Inferior parietal cortex (tissue), 1 donor: ENCODE measurements around the gene OAT.
A peak's percentile ranks its signal among the peaks of the same experiment; 100 is the strongest.
"Not testable (repeated sequence)": the region's sequence is repeated elsewhere in the genome, so short reads cannot be mapped to it uniquely, and the experiment has no call there.

Experiments
- DNase-seq: peaks from one replicate; pipeline ENCODE4 v3.0.0-alpha.2; 2016; ENCODE audit errors: extremely low spot score

Gene OAT

DNA sequence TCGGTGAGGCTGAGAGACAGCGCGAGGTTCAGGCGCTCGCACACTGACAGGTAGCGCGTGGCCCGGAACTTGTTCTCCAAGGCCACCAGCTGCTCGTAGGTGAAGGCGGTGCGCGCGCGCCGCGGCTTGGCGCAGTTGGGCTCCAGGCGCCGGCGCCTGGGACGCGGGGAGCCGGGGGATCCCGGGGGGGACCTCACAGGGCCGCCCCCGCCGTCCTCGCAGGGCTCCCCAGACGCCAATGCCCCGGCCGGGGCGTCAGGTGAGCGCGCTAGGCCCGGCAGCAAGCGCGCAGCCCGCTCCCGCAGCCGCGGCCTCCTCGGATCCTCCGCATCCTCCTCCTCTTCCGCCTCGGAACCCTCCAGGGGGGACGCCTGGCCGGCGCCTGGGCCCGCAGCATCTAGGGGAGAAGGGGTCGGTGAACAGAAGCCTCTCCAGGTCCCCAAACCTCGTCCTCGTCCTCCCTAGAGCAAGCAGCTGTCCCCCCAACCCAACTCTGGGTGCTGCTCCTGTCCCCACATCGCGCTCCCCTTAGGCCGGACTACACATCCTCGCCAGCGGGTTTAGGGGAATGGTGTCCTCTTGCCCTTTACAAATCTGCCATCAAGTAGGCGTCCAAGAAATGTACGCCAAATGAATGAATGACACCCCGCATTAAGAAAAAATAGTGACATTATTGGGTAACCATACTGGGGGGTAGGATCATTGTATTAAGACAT is 29.2 kb upstream of the OAT start:
- no peak for DNase-seq

DNA sequence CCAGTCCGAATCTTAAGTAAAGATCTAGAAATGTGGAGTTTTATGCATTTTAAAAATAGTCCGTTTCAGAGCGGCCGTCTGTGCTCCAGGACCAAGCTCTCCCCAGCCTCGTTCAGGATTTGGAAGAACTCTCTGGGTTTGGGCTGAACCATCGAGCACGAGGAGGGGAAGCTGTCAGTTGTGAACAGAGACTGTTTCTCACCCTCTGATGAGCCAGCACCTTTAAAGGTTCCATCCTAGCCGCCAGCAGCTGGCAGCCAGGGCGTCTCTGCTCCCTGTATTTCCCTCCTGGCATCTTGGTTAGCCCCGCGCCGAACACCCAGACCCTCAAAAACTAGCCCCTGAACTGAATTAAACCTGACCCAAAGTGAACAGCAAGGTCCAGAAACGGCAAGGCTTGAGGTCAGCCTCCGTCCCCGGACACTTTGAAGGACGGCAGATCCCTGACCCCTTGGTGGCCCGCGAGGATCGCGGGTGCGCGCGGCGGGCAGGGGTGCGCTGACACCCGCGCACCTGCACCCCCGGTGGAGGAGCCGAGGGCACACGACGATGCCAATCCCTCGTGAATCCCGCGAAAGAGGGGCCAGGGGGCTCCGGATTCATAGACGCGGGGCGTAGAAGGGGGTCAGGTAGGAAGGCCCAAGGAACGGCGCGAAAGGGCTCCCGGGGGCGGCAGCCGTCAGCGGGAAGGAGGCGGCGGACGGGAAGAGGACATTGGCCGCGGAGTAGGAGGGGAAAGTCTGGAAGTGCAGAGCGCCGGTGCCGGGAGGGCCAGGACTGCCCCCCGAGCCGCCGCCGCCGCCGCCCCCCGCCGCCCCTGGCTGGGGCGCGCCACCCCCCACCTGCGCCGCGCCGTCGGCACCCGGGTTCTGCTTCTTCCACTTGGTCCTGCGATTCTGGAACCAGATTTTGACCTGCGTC is 28.4 kb upstream of the OAT start:
- DNase-seq, result no peak

DNA sequence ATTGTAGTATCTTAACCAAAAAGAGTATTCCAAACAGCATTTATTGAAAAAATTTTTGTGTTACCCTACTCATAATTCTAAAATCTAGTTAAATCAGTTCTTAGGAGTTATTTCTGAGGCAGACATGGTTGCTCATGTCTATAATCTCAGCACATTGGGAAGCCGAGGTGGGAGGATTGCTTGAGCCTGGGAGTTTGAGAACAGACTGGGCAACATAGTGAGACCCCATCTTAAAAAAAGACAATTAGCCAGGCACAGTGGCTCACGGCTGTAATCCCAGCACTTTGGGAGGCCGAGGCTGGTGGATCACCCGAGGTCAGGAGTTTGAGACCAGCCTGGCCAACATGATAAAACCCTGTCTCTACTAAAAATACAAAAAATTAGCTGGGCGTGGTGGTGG is 23.0 kb upstream of the OAT start:
- DNase-seq, result not testable (repeated sequence)

DNA sequence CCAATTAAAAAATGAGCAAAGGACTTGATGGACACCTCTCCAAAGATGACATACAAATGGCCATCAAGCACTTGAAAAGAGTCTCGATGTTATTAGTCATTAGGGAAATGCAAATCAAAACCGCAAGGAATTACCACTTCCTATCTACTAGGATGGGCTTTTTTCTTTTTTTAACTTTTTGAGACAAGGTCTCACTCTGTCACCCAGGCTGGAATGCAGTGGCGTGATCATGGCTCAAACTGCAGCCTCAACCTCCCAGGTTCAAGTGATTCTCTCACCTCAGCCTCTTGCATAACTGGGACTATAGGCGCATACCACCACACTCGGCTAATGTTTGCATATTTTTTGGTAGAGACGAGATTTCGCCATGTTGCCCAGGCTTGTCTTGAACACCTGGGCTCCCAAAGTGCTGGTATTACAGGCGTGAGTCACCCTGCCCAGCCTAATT is 17.5 kb upstream of the OAT start:
- no peak for DNase-seq

DNA sequence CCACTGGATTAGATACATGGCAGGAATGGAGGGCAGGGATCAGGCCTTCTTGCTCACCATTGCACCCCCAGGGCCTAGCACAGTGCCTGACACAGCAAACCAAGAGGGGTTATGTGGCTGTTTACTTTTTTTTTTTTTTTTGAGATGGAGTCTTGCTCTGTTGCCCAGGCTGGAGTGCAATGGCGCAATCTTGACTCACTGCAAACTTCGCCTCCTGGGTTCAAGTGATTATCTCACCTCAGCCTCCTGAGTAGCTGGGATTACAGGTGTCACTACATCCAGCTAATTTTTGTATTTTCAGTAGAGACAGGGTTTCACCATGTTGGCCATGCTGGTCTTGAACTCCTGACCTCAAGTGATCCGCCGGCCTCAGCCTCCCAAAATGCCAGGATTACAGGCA is 17.0 kb upstream of the OAT start:
- DNase-seq, result not testable (repeated sequence)

DNA sequence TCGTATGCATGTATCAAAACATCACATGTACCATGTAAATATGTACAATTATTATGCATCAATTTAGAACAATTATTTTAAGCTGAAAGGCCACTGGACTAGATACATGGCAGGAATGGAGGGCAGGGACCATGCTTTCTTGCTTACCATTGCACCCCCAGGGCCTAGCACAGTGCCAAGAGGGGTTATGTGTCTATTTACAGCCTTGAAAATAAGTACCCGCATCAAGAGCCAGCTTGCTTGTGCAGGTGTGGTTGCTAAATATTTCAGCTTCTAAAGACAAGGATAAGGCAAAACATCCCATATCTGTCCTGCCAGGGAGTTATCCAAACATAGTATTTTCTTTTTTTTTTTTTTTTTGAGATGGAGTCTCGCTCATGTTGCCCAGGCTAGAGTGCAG is 14.7 kb upstream of the OAT start:
- DNase-seq, result no peak

DNA sequence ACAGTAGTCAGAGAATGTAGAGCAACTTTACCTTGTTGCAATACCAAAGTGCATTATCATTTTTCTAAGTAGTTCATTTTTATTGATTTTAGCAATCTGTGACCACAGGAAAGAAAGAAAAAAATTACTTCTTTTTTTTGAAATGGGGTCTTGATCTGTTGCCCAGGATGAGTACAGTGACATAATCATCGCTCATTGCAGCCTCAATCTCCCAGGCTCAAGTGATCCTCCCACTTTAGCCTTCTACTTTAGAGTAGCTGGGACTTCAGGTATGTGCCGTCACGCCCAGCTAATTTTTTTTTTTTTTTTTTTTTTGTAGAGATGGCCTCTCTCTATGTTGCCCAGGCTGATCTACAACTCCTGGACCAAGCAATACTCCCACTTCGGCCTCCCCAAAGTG is 11.4 kb upstream of the OAT start:
- no peak for DNase-seq

DNA sequence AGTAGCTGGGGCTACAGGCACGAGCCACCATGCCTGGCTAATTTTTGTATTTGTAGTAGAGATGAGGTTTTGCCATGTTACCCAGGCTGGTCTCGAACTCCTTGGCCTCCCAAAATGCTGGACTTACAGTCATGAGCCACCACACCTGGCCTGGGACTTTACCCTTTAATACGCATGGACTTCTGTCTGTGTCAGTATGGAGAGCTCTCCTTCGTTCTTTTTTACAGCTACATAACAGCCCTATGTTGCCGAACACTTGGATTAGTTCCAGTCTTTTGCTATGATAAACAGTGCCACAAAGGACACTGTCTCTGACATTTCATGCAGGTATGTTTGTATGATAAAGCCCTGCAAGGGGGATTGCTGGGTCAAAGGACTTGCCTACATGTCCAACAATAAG is 10.9 kb upstream of the OAT start:
- DNase-seq, result no peak

DNA sequence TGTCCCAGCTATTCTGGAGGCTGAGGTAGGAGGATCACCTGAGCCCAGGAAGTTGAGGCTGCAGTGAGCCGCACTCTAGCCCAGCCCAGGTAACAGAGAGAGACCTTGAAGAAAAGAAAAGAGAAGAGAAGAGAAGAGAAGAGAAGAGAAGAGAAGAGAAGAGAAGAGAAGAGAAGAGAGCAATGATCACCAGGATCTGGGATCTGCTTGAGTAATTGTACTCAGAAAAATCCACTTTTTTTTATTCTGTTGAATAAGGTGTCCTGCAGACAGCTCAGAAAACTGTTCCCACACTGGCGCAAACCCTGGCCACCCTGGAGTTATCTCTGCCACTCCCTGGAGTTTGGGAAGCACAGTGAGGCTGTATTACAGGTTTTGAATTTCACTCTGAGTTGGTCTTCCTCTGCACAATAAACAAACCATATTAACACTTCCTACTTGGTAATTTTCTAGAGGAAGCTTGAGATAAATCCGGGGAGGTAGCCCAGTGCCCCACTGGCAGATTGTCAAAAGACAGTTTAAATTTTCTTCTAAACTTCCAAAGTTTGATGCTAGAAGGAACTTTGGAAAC is 9.6 kb upstream of the OAT start:
- DNase-seq, result no peak

DNA sequence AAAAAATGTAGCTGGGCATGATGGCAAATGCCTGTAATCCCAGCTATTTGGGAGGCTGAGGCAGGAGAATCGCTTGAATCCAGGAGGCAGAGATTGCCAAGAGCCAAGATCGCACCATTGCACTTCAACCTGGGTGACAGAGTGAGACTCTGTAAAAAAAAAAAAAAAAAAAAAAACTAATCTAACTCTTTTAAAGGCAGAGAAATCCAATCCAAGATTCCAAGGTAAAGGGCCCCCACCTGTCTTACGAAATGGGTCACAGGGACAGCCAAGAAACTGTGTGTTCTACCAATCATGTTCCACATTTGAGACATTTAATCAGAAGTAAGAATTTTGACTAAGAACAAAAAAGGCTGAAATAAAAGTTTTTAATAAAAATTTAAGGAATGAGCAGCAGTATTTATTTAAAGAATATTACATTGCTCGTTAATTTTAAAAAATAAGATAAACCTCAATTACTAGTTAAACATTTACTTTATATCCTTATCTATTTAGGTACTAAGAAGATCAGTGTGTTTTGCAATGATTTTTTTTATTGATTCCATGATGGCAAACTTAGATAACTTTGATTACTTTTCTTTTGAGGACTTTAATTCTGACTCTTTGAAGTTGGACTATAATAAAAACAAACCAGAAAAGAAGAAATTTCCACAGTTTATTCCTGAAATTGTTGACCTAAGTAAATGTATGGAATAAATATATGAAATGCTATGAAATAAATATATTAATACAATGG is 6.7 kb upstream of the OAT start:
- no peak for DNase-seq

DNA sequence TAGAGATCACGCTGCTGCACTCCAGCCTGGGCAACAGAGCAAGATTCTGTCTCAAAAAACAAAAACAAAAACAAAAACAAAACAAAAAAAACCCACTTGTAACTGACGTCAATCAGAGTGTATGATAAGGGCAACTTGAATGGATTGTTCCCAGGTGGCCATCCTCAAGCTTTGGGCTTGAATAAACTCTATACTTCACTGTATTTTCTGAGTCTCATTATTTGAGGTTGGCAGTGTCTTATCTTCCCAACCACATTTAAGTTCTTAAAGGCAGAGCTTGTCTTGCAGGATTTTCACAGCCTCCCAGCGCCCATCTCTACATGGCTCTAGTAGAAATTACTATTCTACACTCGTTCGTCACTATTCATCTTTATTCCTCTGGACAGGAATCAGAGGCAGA is 5.1 kb upstream of the OAT start:
- DNase-seq, result no peak

DNA sequence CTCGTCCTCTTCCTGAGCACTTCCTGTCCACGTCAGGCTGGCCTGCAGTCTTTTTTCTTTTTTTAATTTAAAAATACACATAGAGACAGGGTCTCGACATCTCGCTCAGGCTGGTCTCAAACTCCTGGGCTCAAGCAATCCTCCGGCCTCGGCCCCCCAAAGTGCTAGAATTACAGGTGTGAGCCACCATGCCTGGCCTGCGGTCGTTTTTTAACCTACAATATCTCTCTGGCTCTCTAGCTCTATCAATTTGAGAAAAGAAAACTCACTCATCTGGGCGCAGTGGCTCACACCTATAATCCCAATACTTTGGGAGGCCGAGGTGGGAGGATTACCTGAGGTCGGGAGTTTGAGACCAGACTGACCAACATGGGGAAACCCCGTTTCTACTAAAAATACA is 4.0 kb upstream of the OAT start:
- no peak for DNase-seq

DNA sequence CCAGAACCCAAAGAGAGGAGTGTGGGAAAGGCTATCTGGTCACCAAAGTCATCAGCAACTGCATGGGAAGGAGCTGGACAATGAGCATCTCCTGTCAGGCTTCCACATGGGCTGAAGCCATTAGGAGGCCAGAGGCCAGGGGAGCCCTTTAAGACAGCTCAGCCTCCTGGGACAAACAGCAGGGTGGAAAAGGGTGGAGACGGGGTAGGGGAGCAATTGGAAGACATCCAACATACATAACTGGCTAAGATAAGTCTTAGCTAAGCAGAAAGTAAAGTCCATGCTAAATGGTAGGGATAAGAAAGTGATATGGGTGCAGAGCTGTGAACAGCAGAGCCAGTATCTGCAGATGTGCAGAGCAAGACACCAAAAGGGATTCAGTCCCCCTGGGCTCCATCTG is 1.5 kb upstream of the OAT start:
- no peak for DNase-seq

DNA sequence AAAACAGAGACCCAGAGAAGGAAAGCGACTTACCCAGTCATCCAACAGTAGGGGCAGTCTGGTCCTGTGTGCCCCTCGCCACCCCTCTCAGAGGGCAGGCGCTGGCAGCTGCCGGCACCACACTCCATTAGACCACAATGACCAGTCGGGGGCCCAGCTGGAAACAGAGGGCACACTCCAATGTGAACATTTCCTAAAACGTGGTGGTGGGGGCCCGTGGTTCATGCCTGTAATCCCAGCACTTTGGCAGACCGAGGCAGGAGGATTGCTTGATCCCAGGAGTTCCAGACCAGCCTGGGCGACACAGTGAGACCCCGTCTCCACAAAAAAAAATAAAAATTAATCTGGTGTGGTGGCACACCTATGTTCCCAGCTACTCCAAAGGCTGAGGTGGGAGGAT is 912 bp upstream of the OAT start:
- DNase-seq, result no peak

DNA sequence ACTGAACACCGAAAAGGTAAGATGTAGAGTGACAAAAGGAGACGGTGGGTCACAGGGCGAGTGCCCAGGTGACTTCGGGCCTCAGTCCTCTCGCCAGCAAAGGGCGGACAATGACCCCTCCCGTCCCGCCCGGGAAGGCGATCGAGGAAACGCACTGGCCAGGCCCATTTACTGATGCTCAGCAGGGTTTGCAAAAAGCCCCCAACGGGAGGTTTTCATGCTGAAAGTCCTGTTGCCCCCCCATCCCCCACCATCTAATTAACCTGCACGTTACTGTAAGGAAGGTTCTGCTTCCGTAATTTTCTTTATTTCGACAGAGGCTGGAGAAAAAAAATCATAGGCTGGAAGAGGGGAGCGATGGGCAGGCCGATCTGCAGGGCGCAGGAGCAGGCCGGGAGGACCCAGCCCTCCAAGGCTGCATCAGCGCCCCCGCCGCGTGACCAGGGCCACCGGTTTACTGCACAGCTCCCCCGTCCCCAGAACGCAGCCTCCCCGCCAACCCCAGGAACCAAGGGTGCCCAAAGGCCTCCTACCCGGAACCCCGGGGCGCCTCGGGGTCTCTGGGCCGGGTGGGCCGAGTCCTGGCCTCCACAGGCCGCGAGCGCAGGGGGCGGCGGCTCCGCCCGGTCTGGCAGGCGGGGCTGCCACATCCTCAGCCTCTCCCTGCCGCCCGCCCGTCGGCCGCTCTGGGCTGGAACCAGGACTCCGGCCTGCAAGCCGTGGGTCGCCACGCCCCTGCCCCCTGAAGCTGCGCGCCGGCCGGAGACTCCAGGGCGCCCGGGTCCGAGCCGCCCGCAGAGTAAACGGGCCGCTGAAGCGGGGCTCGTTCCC is 613 bp downstream of the OAT start:
- DNase-seq, result peak; percentile 28

DNA sequence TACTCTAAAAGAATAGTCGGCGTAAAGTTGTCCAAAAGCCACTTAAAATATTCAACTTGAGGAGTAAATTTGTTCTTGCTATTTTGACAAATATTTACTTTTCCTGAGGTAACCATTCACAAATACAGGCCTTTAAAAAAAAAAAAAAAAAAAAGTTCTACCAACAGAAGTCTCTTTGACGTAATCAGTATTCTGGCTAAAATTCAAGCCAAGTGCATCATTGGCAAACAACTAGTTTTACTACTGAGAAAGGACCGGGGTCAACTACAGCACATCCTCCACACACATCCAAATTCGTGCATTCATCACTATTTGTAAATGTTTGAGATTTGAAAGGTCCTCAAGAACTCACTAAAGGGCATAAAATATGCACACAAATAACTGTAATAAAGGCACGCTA is 2.0 kb downstream of the OAT start:
- peak; percentile 20 for DNase-seq

DNA sequence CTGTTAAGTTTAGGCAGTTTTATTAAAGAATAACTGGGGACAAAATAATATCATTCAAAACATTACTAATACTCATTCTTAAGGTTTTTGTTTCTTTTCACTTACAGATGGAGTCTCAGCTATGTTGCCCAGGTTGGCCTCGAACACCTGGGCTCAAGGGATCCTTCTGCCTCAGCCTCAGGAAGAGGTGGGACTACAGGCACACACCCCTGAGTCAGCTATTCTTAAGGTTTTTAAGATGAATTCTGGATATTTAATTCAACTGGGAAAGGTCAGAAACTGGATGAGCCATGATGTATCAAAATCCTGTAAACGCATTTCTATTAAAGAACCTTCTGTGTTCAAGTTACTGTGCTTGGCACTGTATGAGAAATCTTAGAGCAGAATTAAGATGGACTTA is 3.5 kb downstream of the OAT start:
- DNase-seq, result no peak

DNA sequence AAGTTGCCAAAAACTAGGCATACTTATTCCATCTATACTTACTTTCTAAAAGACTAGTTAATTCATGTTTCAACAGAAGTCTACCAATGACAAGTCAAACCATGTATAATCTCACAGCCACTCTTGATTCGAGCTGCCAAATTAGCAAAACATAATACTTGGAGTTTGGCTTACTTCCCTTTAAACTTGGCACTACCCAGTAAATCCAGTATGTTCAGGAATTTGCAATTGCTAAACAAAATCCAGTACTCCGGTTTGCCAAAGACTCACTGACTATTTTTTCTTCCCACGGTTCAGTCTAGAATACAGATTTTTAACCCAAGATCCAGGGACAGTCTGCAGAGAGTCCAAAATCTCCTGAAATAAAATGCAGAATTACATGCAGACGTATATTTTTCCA is 4.6 kb downstream of the OAT start:
- peak; percentile 35 for DNase-seq

DNA sequence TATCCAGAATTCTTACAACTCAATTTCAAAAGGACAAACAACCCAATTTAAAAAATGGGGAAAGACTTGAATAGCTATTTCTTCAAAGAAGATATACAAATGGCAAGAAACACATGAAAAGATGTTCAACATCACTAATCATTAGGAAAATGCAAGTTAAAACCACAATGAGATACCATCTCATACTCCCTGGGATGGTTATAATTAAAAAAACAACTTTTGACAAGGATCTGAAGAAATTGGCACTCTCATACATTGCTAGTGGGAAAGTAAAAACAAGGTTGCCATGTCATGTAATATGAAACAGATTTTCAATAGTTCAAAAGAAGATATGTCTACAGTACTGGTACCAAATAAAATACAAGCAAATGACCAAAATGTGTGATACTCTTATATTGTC is 9.0 kb downstream of the OAT start:
- DNase-seq, result no peak

DNA sequence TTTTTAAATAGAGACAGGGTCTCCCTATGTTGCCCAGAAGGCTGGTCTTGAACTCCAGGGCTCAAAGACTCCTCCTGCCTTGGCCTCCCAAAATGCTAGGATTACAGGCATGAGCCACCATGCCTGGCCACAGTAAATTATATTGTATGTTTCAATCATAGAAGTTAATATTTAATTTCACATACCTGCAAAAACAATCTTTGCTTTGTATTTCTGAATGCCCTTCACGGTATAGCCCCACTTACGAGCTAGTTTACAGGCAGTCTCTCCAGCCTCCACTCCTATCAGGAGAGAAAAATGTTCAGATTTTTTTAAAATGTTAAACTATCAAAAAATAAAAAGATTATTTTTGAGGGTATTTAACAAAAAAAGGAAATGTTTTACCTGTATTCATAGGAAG is 10.4 kb downstream of the OAT start:
- no peak for DNase-seq

DNA sequence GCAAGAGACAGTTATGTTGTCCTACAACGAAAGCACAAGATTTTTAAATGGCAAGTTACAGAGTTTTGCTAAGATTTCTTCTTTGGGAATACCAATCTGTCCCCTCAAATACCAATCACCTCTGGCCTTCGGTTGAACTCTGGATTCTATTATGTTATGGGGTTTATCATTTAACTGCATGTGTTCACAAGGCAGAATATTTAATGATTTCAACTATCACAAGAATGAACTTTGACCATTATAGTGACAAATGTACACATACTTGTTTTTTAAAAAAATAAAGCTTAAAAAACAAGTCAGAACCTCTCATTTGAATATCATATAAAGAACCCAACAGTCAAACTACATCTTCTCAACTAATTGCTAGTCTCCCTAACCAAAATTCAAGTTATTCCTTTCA is 11.3 kb downstream of the OAT start:
- no peak for DNase-seq
